OCI-LY1 (cell line): ENCODE results near the gene TPH1.

Experiments
- EZH2 ChIP-seq: fragments of 200-600 bp; sonication (generic), shearing (Covaris generic); IDR thresholded peaks from 2 replicates; pipeline ENCODE4 v1.8.0; 2017; ENCODE audit warnings: borderline replicate concordance, mixed run types, mild to moderate bottlenecking, antibody characterized with exemption, low read length, moderate library complexity, mixed read lengths
- TF ChIP-seq, protein P1 (sequence below): fragments of 200-600 bp; sonication (generic), shearing (Covaris generic); IDR thresholded peaks from 2 replicates; pipeline ENCODE4 v1.5.1; 2017; ENCODE audit warnings: mild to moderate bottlenecking, antibody characterized with exemption, low read length, moderate library complexity, mixed read lengths

DNA sequence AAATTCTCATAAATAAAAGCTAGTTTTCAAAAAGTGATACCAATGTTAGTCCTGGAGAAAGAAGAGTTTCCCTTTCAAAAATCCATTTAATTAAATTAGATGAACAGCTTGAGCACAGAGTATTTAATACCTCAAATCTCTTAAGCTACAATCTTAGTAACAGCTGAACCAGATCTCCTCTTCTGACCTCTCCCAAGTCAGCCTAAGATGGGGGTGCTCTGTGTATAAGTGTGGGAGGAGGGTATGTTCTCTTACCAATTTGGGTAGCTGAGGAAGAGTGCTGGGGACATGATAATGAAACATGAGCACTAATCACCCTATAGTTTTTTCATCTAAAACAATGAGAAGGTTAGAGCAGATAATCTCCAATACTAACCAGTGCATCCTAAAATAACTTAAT, 9.6 kb downstream of the TPH1 start:
- no peak for TF ChIP-seq EZH2
- TF ChIP-seq, protein P1, sequence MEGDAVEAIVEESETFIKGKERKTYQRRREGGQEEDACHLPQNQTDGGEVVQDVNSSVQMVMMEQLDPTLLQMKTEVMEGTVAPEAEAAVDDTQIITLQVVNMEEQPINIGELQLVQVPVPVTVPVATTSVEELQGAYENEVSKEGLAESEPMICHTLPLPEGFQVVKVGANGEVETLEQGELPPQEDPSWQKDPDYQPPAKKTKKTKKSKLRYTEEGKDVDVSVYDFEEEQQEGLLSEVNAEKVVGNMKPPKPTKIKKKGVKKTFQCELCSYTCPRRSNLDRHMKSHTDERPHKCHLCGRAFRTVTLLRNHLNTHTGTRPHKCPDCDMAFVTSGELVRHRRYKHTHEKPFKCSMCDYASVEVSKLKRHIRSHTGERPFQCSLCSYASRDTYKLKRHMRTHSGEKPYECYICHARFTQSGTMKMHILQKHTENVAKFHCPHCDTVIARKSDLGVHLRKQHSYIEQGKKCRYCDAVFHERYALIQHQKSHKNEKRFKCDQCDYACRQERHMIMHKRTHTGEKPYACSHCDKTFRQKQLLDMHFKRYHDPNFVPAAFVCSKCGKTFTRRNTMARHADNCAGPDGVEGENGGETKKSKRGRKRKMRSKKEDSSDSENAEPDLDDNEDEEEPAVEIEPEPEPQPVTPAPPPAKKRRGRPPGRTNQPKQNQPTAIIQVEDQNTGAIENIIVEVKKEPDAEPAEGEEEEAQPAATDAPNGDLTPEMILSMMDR, result no peak
